Ectodermal cell (in vitro differentiated cells): ENCODE data around the gene SLC32A1.

Source experiments
- H3K27ac ChIP-seq: 2 replicates; pipeline ENCODE4 v1.7.0; 2013; ENCODE audit warnings: mild to moderate bottlenecking, low read depth, low read length; ENCODE audit not compliant: insufficient read depth, poor library complexity, severe bottlenecking
- H3K27me3 ChIP-seq: 2 replicates; pipeline ENCODE4 v1.7.0; 2013; ENCODE audit warnings: mild to moderate bottlenecking, low read length; ENCODE audit not compliant: insufficient read depth, control insufficient read depth, poor library complexity, severe bottlenecking
- H3K36me3 ChIP-seq: one replicate; pipeline ENCODE4 v1.7.0; 2013; ENCODE audit warnings: low read length; ENCODE audit not compliant: control insufficient read depth, insufficient read depth
- H3K4me1 ChIP-seq: one replicate; pipeline ENCODE4 v1.7.0; 2013; ENCODE audit warnings: low read length; ENCODE audit not compliant: control insufficient read depth, insufficient read depth
- H3K4me3 ChIP-seq: 2 replicates; pipeline ENCODE4 v1.7.0; 2013; ENCODE audit warnings: low read depth, low read length, control low read depth; ENCODE audit not compliant: insufficient read depth
- H3K9me3 ChIP-seq: 2 replicates; pipeline ENCODE4 v1.7.0; 2013; ENCODE audit warnings: mild to moderate bottlenecking, low read length, moderate library complexity; ENCODE audit not compliant: control insufficient read depth
- WGBS, 2 experiments: methylation state at CpG; one replicate each; pipeline ENCODE4 v1.1.7; 2013; ENCODE audit warnings: missing lambda C conversion rate in 2 of 2; 5-methylcytosine and 5-hydroxymethylcytosine counted together

Gene SLC32A1

GRCh38 chr20:38730989-38731737 is 6.9 kb downstream of the SLC32A1 start:
- Histone ChIP-seq H3K27me3 (peaks cover 79% of the 10 kb centered on the region), H3K4me1 (peaks cover 9% of the 10 kb centered on the region), H3K27ac (no peak overlapping the region), H3K36me3 (no peaks in the 10 kb centered on the region), H3K9me3 (no peaks in the 10 kb centered on the region), H3K4me3 (peak overlapping the region; percentile 29)
- 0% methylated on average over 39 to 40 of the region's 40 CpGs for WGBS, 2 experiments

GRCh38 chr20:38731738-38732113 is 7.4 kb downstream of the SLC32A1 start:
- Histone ChIP-seq H3K36me3 (no peaks in the 10 kb centered on the region), H3K27ac (no peak overlapping the region), H3K4me3 (no peak overlapping the region), H3K4me1 (peaks cover 9% of the 10 kb centered on the region), H3K9me3 (no peaks in the 10 kb centered on the region), H3K27me3 (peaks cover 73% of the 10 kb centered on the region)
- 61 to 67% methylated on average over 1 of the region's 1 CpG for WGBS, 2 experiments

- no peaks in the 10 kb centered on the region for H3K36me3 ChIP-seq
- no peaks in the 10 kb centered on the region for H3K9me3 ChIP-seq
- peaks cover 9% of the 10 kb centered on the region for H3K4me1 ChIP-seq
- 86 to 91% methylated on average over 4 of the region's 4 CpGs for WGBS, 2 experiments
- H3K4me3 ChIP-seq, result no peak overlapping the region
- peaks cover 61% of the 10 kb centered on the region for H3K27me3 ChIP-seq
- no peak overlapping the region for H3K27ac ChIP-seq
These were observed 8.7 kb downstream of the SLC32A1 start for GRCh38 chr20:38732981-38733380.

- no peaks in the 10 kb centered on the region for H3K4me1 ChIP-seq
- no peak overlapping the region for H3K27ac ChIP-seq
- no peak overlapping the region for H3K4me3 ChIP-seq
- H3K36me3 ChIP-seq, result no peaks in the 10 kb centered on the region
- H3K9me3 ChIP-seq, result no peaks in the 10 kb centered on the region
- peaks cover 40% of the 10 kb centered on the region for H3K27me3 ChIP-seq
- WGBS, 2 experiments, result 72% methylated on average over 6 of the region's 6 CpGs
These were observed 10.9 kb downstream of the SLC32A1 start for GRCh38 chr20:38735172-38735571.

- Histone ChIP-seq H3K4me3 (no peak overlapping the region), H3K27ac (no peak overlapping the region), H3K4me1 (no peaks in the 10 kb centered on the region), H3K9me3 (no peaks in the 10 kb centered on the region), H3K36me3 (no peaks in the 10 kb centered on the region), H3K27me3 (peaks cover 32% of the 10 kb centered on the region)
- 94 to 98% methylated on average over 1 of the region's 1 CpG for WGBS, 2 experiments
These were observed 13.6 kb downstream of the SLC32A1 start for GRCh38 chr20:38737887-38738286.

GRCh38 chr20:38745757-38746156 is 21.5 kb downstream of the SLC32A1 start:
- no peaks in the 10 kb centered on the region for H3K36me3 ChIP-seq
- 95 to 99% methylated on average over 2 of the region's 2 CpGs for WGBS, 2 experiments
- no peak overlapping the region for H3K27ac ChIP-seq
- peaks cover 25% of the 10 kb centered on the region for H3K27me3 ChIP-seq
- H3K4me1 ChIP-seq, result peaks cover 5% of the 10 kb centered on the region
- no peaks in the 10 kb centered on the region for H3K9me3 ChIP-seq
- no peak overlapping the region for H3K4me3 ChIP-seq

GRCh38 chr20:38747495-38748096 is 23.3 kb downstream of the SLC32A1 start:
- WGBS, 2 experiments, result 21% methylated on average over 39 of the region's 39 CpGs

GRCh38 chr20:38748097-38748860 is 24.0 kb downstream of the SLC32A1 start, which contains the start of gene ACTR5:
Gene ACTR5, plus strand, starts transcription at chr20:38748460. Its CDS starts 19 bp downstream, at chr20:38748479.
- WGBS, 2 experiments, result 0% methylated on average over 84 of the region's 84 CpGs
- no peaks in the 10 kb centered on the region for H3K9me3 ChIP-seq
- H3K4me3 ChIP-seq, result peak within 1 kb of the TSS; percentile 92
- H3K36me3 ChIP-seq, result peaks cover 5% of the 10 kb centered on the region
- H3K27ac ChIP-seq, result no peak within 1 kb of the TSS
- H3K27me3 ChIP-seq, result peaks cover 13% of the 10 kb centered on the region
- peaks cover 5% of the 10 kb centered on the region for H3K4me1 ChIP-seq

More at GRCh38 chr20:38747495-38748096, 23.3 kb downstream of the SLC32A1 start:
- peaks cover 5% of the 10 kb centered on the region for H3K36me3 ChIP-seq
- peak overlapping the region; percentile 92 for H3K4me3 ChIP-seq
- H3K9me3 ChIP-seq, result no peaks in the 10 kb centered on the region
- peaks cover 13% of the 10 kb centered on the region for H3K27me3 ChIP-seq
- no peak overlapping the region for H3K27ac ChIP-seq
- peaks cover 5% of the 10 kb centered on the region for H3K4me1 ChIP-seq

GRCh38 chr20:38748861-38749149 is 24.5 kb downstream of the SLC32A1 start:
- no peaks in the 10 kb centered on the region for H3K9me3 ChIP-seq
- peaks cover 5% of the 10 kb centered on the region for H3K4me1 ChIP-seq
- peaks cover 5% of the 10 kb centered on the region for H3K36me3 ChIP-seq
- 0 to 3% methylated on average over 9 to 10 of the region's 10 CpGs for WGBS, 2 experiments
- H3K27me3 ChIP-seq, result peaks cover 13% of the 10 kb centered on the region
- H3K27ac ChIP-seq, result no peak overlapping the region
- H3K4me3 ChIP-seq, result peak overlapping the region; percentile 92

GRCh38 chr20:38751360-38751976 is 27.2 kb downstream of the SLC32A1 start:
- peaks cover 5% of the 10 kb centered on the region for H3K4me1 ChIP-seq
- H3K27ac ChIP-seq, result no peak overlapping the region
- H3K36me3 ChIP-seq, result peaks cover 16% of the 10 kb centered on the region
- WGBS, 2 experiments, result 76 to 81% methylated on average over 5 of the region's 5 CpGs
- H3K27me3 ChIP-seq, result peaks cover 13% of the 10 kb centered on the region
- H3K9me3 ChIP-seq, result no peaks in the 10 kb centered on the region
- H3K4me3 ChIP-seq, result no peak overlapping the region
